ENCODE results near the gene NANOS3.
A peak's percentile ranks its signal among the peaks of the same experiment; 100 is the strongest.

The NANOS3 gene

GRCh38 chr19:13865571-13866462, 11.1 kb upstream of the NANOS3 start:
- peak overlapping the region; percentile 65 for H3K4me3 ChIP-seq (ENCODE audit: insufficient read depth, low read depth, low read length, poor library complexity, severe bottlenecking)
- H3K4me1 ChIP-seq (ENCODE audit: control insufficient read depth, insufficient read depth, low read length, poor library complexity, severe bottlenecking), result peaks cover 25% of the 10 kb centered on the region
- peaks cover 10% of the 10 kb centered on the region for H3K27me3 ChIP-seq (replicated peaks; ENCODE audit: control insufficient read depth, insufficient read depth, low read length, poor library complexity, severe bottlenecking)

DNA sequence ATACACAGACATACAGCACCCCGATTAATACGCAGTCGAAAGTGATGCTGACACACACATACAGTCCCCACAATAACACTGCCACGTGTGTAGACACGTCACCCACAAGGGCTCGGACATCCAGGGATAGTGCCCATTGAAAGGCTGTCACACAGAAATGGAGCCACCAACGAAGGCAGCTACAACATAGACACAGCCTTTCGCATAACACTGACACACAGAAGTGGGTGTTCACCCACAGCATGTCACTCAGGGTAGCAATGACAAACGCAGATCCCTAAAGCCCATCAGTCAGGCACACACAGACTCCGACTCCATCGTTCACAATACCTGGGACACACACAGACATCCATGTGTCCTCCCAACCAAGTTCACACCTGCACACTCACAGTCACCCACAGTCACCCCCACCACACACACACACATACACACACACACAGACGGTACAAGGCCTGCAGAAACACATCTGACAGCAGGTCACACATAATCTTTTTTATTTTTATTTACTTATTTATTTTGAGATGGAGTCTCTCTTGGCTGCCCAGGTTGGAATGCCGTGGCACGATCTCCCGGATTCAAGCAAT, 10.4 kb upstream of the NANOS3 start:
- peak overlapping the region; percentile 65 for H3K4me3 ChIP-seq (ENCODE audit: insufficient read depth, low read depth, low read length, poor library complexity, severe bottlenecking)
- H3K27ac ChIP-seq (ENCODE audit: insufficient read depth, low read length, poor library complexity, severe bottlenecking), result no peak overlapping the region
- no peaks in the 10 kb centered on the region for H3K36me3 ChIP-seq (ENCODE audit: control insufficient read depth, insufficient read depth, low read length)
- peaks cover 10% of the 10 kb centered on the region for H3K27me3 ChIP-seq (replicated peaks; ENCODE audit: control insufficient read depth, insufficient read depth, low read length, poor library complexity, severe bottlenecking)
- H3K9me3 ChIP-seq (ENCODE audit: control insufficient read depth, low read length), result no peaks in the 10 kb centered on the region
- H3K4me1 ChIP-seq (ENCODE audit: control insufficient read depth, insufficient read depth, low read length, poor library complexity, severe bottlenecking), result peaks cover 19% of the 10 kb centered on the region
- no peak for DNase-seq

More at GRCh38 chr19:13865571-13866462, 11.1 kb upstream of the NANOS3 start:
- H3K9me3 ChIP-seq (ENCODE audit: control insufficient read depth, low read length), result no peaks in the 10 kb centered on the region
- H3K36me3 ChIP-seq (ENCODE audit: control insufficient read depth, insufficient read depth, low read length), result no peaks in the 10 kb centered on the region
- no peak for DNase-seq
- no peak overlapping the region for H3K27ac ChIP-seq (ENCODE audit: insufficient read depth, low read length, poor library complexity, severe bottlenecking)

DNA sequence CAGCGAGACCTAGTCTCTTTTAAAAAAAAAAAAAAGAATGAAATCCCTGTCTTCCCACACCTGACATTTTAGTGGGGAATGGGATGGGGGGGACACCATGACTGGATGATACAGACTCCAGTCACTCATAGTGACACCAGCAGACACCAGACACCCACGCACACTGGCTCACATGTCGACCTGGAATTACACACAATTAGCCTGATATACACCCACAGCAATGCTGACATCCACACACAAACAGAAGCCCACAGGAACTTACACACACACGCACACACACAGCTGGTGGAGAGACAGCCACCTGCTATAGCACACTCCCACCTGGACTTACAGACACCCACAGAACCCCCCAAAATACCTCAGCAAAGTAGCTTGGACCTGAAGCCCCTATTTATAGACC, 8.3 kb upstream of the NANOS3 start:
- peaks cover 19% of the 10 kb centered on the region for H3K27me3 ChIP-seq (replicated peaks; ENCODE audit: control insufficient read depth, insufficient read depth, low read length, poor library complexity, severe bottlenecking)
- no peak overlapping the region for H3K27ac ChIP-seq (ENCODE audit: insufficient read depth, low read length, poor library complexity, severe bottlenecking)
- peaks cover 22% of the 10 kb centered on the region for H3K4me1 ChIP-seq (ENCODE audit: control insufficient read depth, insufficient read depth, low read length, poor library complexity, severe bottlenecking)
- no peak overlapping the region for H3K4me3 ChIP-seq (ENCODE audit: insufficient read depth, low read depth, low read length, poor library complexity, severe bottlenecking)
- no peaks in the 10 kb centered on the region for H3K9me3 ChIP-seq (ENCODE audit: control insufficient read depth, low read length)
- no peaks in the 10 kb centered on the region for H3K36me3 ChIP-seq (ENCODE audit: control insufficient read depth, insufficient read depth, low read length)
- no peak for DNase-seq

GRCh38 chr19:13869281-13869680, 7.7 kb upstream of the NANOS3 start:
- Histone ChIP-seq H3K4me1 (ENCODE audit: control insufficient read depth, insufficient read depth, low read length, poor library complexity, severe bottlenecking) (peaks cover 20% of the 10 kb centered on the region), H3K27me3 (replicated peaks; ENCODE audit: control insufficient read depth, insufficient read depth, low read length, poor library complexity, severe bottlenecking) (peaks cover 19% of the 10 kb centered on the region), H3K9me3 (ENCODE audit: control insufficient read depth, low read length) (no peaks in the 10 kb centered on the region), H3K36me3 (ENCODE audit: control insufficient read depth, insufficient read depth, low read length) (no peaks in the 10 kb centered on the region), H3K4me3 (ENCODE audit: insufficient read depth, low read depth, low read length, poor library complexity, severe bottlenecking) (no peak overlapping the region), H3K27ac (ENCODE audit: insufficient read depth, low read length, poor library complexity, severe bottlenecking) (no peak overlapping the region)
- no peak for DNase-seq

GRCh38 chr19:13870873-13871272, 6.1 kb upstream of the NANOS3 start:
- H3K36me3 ChIP-seq (ENCODE audit: control insufficient read depth, insufficient read depth, low read length), result no peaks in the 10 kb centered on the region
- no peak overlapping the region for H3K27ac ChIP-seq (ENCODE audit: insufficient read depth, low read length, poor library complexity, severe bottlenecking)
- H3K4me3 ChIP-seq (ENCODE audit: insufficient read depth, low read depth, low read length, poor library complexity, severe bottlenecking), result no peak overlapping the region
- peaks cover 15% of the 10 kb centered on the region for H3K27me3 ChIP-seq (replicated peaks; ENCODE audit: control insufficient read depth, insufficient read depth, low read length, poor library complexity, severe bottlenecking)
- no peaks in the 10 kb centered on the region for H3K9me3 ChIP-seq (ENCODE audit: control insufficient read depth, low read length)
- peaks cover 10% of the 10 kb centered on the region for H3K4me1 ChIP-seq (ENCODE audit: control insufficient read depth, insufficient read depth, low read length, poor library complexity, severe bottlenecking)
- DNase-seq, result no peak

DNA sequence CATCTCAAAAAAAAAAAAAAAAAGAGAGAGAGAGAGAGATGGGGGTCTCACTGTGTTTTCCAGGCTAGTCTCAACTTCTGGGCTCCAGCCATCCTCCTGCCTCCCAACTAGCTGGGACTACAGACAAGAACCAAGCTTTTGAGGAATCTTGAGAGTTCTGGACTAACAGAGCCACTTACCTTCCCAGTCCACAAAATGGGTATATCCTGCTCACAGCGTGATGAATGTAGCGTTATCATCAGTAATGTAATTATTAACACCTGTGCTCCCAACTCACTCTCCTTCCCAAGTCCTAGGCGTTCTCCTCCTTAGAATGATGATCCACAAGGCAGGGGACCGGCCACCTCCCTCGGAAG, 4.6 kb upstream of the NANOS3 start:
- no peak overlapping the region for H3K27ac ChIP-seq (ENCODE audit: insufficient read depth, low read length, poor library complexity, severe bottlenecking)
- H3K9me3 ChIP-seq (ENCODE audit: control insufficient read depth, low read length), result no peaks in the 10 kb centered on the region
- no peaks in the 10 kb centered on the region for H3K36me3 ChIP-seq (ENCODE audit: control insufficient read depth, insufficient read depth, low read length)
- H3K4me1 ChIP-seq (ENCODE audit: control insufficient read depth, insufficient read depth, low read length, poor library complexity, severe bottlenecking), result peaks cover 7% of the 10 kb centered on the region
- H3K4me3 ChIP-seq (ENCODE audit: insufficient read depth, low read depth, low read length, poor library complexity, severe bottlenecking), result no peak overlapping the region
- no peak for DNase-seq
- peaks cover 9% of the 10 kb centered on the region for H3K27me3 ChIP-seq (replicated peaks; ENCODE audit: control insufficient read depth, insufficient read depth, low read length, poor library complexity, severe bottlenecking)

DNA sequence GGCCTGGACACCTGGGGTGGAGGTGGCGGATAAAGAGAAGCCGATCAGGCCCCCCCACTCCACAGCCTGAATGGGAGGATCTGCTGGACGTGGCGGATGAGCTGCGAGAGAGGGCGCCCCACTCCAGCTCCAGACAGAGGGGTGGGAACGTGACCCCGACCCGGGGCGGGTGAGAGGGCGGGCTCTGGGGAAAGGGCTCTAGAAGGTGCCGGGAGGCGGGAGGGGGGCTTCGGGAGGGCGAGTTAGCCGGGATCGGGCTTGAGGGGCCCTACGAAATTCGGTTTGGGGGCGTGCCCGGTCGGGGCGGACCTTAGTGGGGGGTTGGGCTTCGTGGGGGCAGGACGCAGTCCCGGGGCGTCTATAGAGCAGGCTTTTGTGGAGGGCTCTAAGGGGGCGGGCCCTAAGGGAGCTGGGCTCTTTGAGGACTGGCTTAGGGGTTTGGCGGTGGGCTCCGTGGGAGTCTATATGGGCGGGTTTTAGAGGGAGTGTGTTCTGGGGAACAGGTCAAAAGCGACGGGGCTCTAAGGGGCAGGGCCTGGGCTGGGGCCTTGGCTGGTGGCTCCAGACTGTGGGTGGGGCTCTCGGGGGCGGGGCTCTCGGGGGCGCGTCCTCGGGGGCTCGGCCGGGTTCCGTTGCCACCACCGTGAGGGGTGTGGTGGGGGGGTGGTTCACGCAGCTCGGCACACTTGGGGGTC, 4.1 kb upstream of the NANOS3 start:
- no peak for DNase-seq

DNA sequence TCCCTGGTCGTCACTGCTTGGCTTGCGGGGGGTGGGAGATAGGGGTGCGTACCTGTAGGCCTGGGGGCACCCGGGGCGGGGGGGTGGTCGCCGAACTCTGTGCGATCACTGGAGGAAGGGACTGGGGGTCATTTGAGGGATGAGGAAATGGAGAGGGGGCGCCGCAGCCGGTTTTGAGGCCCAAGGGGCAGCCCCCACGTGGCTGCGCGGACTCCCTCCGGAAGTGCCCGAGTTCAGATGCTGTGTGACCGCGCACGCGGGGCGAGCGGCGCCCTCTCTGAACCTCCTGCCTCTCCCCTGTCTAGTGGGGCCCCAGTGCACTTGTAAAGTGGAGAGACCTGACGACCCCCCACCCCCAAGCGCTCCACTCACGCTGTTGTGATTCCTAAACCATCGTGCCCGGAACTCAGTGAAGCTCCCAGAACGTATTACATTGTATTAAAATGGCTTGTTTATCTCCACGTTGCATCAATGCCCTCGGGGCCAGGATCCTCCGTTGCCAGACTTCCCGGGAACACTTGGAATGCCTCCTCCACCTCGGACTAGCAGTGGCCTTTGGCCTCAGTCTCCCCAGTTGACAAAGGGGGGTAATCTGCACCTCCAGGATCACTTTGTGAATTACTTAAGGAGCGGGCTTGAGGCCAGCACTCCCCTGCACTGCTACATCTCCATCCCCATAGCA, 3.0 kb upstream of the NANOS3 start:
- Histone ChIP-seq H3K27me3 (replicated peaks; ENCODE audit: control insufficient read depth, insufficient read depth, low read length, poor library complexity, severe bottlenecking) (peaks cover 9% of the 10 kb centered on the region), H3K27ac (ENCODE audit: insufficient read depth, low read length, poor library complexity, severe bottlenecking) (no peak overlapping the region), H3K9me3 (ENCODE audit: control insufficient read depth, low read length) (no peaks in the 10 kb centered on the region), H3K4me1 (ENCODE audit: control insufficient read depth, insufficient read depth, low read length, poor library complexity, severe bottlenecking) (peaks cover 7% of the 10 kb centered on the region), H3K4me3 (ENCODE audit: insufficient read depth, low read depth, low read length, poor library complexity, severe bottlenecking) (no peak overlapping the region), H3K36me3 (ENCODE audit: control insufficient read depth, insufficient read depth, low read length) (no peaks in the 10 kb centered on the region)
- no peak for DNase-seq

More for the DNA sequence above, 4.1 kb upstream of the NANOS3 start:
- H3K36me3 ChIP-seq (ENCODE audit: control insufficient read depth, insufficient read depth, low read length), result no peaks in the 10 kb centered on the region
- peak overlapping the region; percentile 29 for H3K4me3 ChIP-seq (ENCODE audit: insufficient read depth, low read depth, low read length, poor library complexity, severe bottlenecking)
- H3K4me1 ChIP-seq (ENCODE audit: control insufficient read depth, insufficient read depth, low read length, poor library complexity, severe bottlenecking), result peaks cover 7% of the 10 kb centered on the region
- H3K27me3 ChIP-seq (replicated peaks; ENCODE audit: control insufficient read depth, insufficient read depth, low read length, poor library complexity, severe bottlenecking), result peaks cover 9% of the 10 kb centered on the region
- H3K9me3 ChIP-seq (ENCODE audit: control insufficient read depth, low read length), result no peaks in the 10 kb centered on the region
- H3K27ac ChIP-seq (ENCODE audit: insufficient read depth, low read length, poor library complexity, severe bottlenecking), result no peak overlapping the region

DNA sequence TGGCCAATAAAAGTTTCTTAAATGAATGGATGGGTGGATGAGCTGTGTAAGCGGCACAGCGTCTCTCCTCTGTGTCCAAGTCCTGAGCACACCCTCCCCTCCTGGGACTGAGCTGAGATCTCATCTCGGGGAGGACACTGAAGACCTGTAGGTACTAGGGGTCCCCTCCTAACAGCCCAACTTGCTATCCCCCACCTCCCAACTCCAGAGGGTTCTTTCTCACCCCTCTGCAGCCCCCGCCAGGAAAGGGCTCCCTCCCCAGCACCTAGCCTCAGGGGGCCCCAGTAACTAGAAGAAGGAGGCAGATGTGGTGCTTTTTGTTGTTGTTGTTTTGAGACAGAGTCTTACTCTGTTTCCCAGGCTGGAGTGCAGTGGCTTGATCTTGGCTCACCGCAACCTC, 1.1 kb upstream of the NANOS3 start:
- peaks cover 9% of the 10 kb centered on the region for H3K27me3 ChIP-seq (replicated peaks; ENCODE audit: control insufficient read depth, insufficient read depth, low read length, poor library complexity, severe bottlenecking)

More for the DNA sequence above, 1.1 kb upstream of the NANOS3 start:
- Histone ChIP-seq H3K4me3 (ENCODE audit: insufficient read depth, low read depth, low read length, poor library complexity, severe bottlenecking) (no peak overlapping the region), H3K4me1 (ENCODE audit: control insufficient read depth, insufficient read depth, low read length, poor library complexity, severe bottlenecking) (peaks cover 14% of the 10 kb centered on the region), H3K36me3 (ENCODE audit: control insufficient read depth, insufficient read depth, low read length) (no peaks in the 10 kb centered on the region), H3K27ac (ENCODE audit: insufficient read depth, low read length, poor library complexity, severe bottlenecking) (no peak overlapping the region), H3K9me3 (ENCODE audit: control insufficient read depth, low read length) (no peaks in the 10 kb centered on the region)
- DNase-seq, result no peak
